ENCODE results near the gene ZNF19.

GRCh38 chr16:71472051-71472450 is 17.1 kb downstream of the ZNF19 start:
- TF ChIP-seq CTCF (IDR thresholded peaks at IDR 0.05) = no peak
- TF ChIP-seq POLR2A (IDR thresholded peaks at IDR 0.05) = no peak

Data from testis (tissue), 2 donors.